Erythroblast (primary cell): ENCODE results near the gene FLT4.

Source experiments
- DNase-seq, 2 experiments: peaks; one replicate each; lab custom pipeline; 2025; lab: John Stamatoyannopoulos, UW
- GATA1 ChIP-seq: IDR thresholded peaks from 2 replicates; pipeline ENCODE4 v1.6.1; 2011; ENCODE audit warnings: low read depth, mild to moderate bottlenecking, control low read depth, low read length, moderate library complexity
- POLR2A ChIP-seq: IDR thresholded peaks from 2 replicates; pipeline ENCODE4 v1.6.1; 2011; ENCODE audit warnings: mild to moderate bottlenecking, low read length

The FLT4 gene

GRCh38 chr5:180652771-180653170 is 3.4 kb upstream of the FLT4 start:
- DNase-seq: no peak
- TF ChIP-seq POLR2A: no peak
- TF ChIP-seq GATA1: no peak

DNA sequence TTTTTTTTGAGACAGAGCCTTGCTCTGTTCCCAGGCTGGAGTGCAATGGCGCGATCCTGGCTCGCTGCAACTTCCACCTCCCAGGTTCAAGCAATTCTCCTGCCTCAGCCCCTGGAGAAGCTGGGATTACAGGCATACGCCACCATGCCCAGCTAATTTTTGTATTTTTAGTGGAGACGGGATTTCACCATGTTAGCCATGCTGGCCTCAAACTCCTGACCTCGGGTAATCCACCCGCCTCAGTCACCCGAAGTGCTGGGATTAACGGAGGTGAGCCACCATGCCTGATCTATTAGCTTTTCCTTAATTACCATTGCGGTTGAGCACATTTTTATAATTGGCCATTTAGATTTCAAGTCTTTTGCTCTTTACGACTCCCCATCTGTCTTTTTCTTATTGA is 2.9 kb upstream of the FLT4 start:
- DNase-seq: no peak
- TF ChIP-seq GATA1 (no peak), POLR2A (no peak)

- no peak for DNase-seq
- TF ChIP-seq GATA1 (no peak), POLR2A (no peak)
Observed at GRCh38 chr5:180648658-180649296, 623 bp downstream of the FLT4 start.

GRCh38 chr5:180647941-180648500 is 1.4 kb downstream of the FLT4 start:
- no peak for DNase-seq
- no peak for TF ChIP-seq GATA1

GRCh38 chr5:180647465-180647864 is 1.9 kb downstream of the FLT4 start:
- DNase-seq: no peak
- no peak for TF ChIP-seq GATA1
- no peak for TF ChIP-seq POLR2A

DNA sequence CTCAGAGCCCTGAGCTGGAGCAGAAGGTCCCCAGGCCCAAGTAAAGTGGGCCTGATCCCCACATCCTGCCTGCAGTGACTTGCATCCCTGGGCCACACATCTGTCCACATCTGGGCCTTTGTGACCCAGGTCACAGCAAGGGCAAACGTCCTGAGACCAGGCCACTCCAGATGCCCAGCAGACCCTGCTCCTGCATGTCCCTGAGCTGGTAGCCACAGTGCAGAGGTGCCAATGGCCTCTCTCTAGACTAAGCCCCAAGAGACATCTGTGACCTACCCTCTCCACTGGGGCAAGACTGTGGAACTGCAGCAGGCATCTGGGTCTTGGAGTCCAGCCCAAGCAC is 2.5 kb downstream of the FLT4 start:
- TF ChIP-seq GATA1 (no peak), POLR2A (no peak)
- DNase-seq: no peak

- TF ChIP-seq POLR2A (no peak), GATA1 (no peak)
- DNase-seq: no peak
Observed at GRCh38 chr5:180646289-180646962, 3.0 kb downstream of the FLT4 start.

- no peak for DNase-seq
- TF ChIP-seq POLR2A (no peak), GATA1 (no peak)
Observed at GRCh38 chr5:180645274-180646204, 3.9 kb downstream of the FLT4 start.

GRCh38 chr5:180644825-180645273 is 4.6 kb downstream of the FLT4 start:
- TF ChIP-seq GATA1 (no peak), POLR2A (no peak)
- no peak for DNase-seq

GRCh38 chr5:180644129-180644824 is 5.1 kb downstream of the FLT4 start:
- DNase-seq: no peak
- no peak for TF ChIP-seq POLR2A
- no peak for TF ChIP-seq GATA1

DNA sequence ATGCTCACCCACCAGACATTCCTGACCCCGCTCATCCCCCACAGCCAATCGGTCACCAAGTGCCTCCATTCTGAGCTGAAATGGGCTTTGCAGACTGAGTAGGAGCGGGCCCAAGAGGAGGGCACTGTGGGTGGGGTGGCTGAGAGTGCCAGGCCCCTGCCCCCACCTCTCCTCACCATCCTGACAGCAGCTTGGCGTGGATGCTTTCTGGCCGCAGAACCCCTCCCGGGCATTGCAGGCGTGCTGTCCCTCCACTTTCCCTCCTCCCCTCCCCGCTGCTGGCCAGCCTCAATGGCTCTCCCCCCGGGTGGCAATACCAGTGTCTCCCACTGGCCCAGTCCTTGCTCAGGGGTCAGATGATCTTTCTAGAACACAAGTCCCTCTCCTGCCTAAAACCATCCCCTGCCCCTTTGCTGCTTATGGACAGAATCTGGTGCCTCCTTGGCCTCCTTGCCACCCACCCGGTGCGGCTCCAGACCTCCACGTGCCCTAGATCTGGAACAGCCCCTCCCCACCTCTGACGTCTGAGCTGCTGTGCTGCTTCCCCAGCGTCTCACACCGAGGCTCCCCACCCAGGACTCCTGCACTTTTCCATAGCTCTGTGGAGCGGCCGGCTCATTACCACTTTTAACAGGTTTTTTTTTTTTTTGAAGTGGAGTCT is 6.1 kb downstream of the FLT4 start:
- TF ChIP-seq GATA1 (no peak), POLR2A (no peak)
- DNase-seq: no peak

GRCh38 chr5:180642779-180643178 is 6.6 kb downstream of the FLT4 start:
- no peak for DNase-seq
- TF ChIP-seq POLR2A (no peak), GATA1 (no peak)
